Stimulated activated CD8-positive, alpha-beta memory T cell treated with anti-CD3 and anti-CD28 coated beads, Interleukin-15, amount 100 ng/mL, for 1 hour (primary cell): ENCODE data around the gene TMEM187.

Source experiments
- DNase-seq: peaks from one replicate; pipeline ENCODE4 v3.0.0-alpha.2; 2020; ENCODE audit warnings: low read depth

The TMEM187 gene, protein sequence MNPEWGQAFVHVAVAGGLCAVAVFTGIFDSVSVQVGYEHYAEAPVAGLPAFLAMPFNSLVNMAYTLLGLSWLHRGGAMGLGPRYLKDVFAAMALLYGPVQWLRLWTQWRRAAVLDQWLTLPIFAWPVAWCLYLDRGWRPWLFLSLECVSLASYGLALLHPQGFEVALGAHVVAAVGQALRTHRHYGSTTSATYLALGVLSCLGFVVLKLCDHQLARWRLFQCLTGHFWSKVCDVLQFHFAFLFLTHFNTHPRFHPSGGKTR

DNA sequence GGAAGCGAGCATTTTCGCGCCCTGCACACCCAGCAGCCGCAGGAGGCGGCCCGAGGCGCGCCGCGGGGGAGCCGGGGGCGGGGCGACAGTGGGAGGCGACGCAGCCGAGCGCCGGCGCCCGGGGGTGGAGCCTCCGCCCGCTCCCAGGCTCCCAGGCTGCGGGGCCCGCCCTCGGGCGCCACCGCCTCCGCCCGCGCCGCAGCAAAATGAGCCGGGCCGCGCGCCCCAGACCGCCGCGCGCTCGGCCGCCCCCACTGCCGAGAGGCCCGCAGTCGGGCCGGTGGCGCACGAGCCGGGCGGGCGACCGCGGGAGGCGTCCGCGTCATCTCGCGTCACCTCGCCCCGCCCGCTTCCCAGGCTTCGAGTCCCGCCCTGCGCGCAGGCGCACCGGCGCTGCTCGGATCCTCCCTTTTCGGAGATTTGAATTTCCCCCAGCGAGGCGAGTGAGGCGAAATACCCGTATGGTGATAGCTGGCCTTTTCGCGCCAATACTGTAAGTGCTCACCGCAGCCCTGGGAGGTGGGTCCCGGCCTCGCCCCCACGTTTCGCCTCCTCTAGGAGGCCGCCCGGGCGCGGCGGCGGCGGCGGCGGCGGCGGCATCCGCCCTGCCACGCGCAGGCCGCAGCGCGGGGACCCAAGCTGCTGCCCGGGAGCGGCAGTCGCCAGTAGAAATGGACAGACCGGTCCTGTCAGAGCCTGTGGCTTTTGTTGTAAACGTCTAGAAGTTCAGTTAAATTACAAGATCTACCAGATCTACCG, at the start of gene TMEM187:
TSS of gene TMEM187 (plus strand) at position 387 of the 759 bp plus-strand sequence. CDS start 9,309 bp downstream, outside the sequence.
- DNase-seq = peak; percentile 58

DNA sequence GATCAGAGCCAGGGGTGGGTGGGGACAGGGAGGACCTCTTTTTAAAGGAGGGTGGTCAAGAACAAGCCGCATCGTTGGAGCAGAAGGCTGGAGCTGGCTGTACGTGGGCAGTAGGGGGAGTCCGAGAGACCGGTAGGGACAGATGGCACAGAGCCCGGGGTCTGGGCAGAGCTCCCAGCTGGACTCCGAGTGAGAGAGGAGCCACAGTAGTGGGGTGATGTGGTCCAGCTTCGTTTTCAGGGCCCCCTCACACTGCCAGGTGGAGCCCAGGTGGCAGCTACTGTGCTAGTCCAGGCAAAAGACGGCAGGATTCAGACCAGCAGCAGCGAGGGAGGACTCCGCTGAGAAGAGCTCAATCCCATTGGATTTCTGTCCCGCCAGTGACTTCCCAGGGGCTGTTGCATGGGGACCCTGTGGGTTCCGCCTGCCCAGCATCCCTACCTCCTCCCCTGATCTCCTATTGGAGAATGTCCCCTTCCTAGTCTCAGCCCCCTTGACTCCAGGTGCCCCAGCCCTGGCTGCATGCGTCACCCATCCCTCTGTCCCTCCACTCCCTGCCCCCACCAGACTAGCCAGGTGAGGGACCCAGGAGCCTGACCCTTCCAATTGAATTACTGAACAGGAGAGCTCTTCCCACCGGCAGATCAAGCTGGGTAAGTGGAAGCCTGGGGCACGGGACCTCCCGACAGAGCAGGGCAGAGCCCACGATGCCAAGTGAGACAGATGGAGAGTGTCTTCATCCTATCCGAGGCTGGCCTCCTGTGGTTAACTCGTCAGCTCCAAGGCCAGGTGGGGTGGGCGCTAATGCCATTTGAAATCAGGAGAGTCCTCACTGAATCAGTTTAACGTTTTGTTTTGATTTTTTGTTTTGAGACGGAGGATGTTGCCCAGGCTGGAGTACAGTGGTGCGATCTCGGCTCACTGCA, 49.4 kb upstream of the TMEM187 start:
- no peak for DNase-seq

- DNase-seq = no peak
Measured at GRCh38 chrX:153924149-153924861, 48.2 kb upstream of the TMEM187 start.

DNA sequence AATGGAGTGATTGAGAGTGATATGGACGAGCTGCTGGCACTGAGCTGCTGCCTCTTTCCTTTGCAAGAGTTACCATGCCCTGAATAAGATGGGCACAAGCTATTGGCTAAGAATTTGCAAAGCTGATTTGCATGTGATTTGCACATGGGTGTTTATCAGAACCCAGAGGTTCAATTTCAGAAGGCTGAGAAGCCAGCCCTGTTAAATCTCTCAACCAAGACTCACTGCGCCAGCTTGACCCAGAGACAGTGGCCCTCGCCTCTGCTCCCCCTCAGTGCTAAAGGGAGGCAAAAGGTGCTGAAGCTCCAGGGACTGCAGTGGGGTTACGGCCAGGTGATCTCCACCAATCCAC, 47.2 kb upstream of the TMEM187 start:
- DNase-seq = no peak

GRCh38 chrX:153925739-153926551, 46.6 kb upstream of the TMEM187 start, which contains the start of gene ARHGAP4:
TSS of gene ARHGAP4 (minus strand) at chrX:153926264. CDS start at chrX:153926202, 62 bp downstream.
- DNase-seq = no peak

DNA sequence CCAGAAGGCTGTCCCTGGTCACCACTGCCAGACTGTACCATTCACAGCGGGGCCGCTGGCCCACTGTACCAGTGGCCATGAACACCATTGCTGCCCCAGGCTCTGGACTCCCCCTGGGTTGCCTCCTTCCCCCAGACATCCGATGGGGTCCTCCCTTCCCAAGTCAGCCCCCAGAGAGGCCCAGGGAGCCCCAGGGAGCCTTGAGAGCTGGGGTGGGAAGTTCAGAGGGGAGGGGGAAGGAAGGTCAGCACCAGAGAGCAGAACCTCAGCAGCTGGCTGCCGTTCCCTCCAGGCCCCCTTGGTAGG, 46.0 kb upstream of the TMEM187 start:
- DNase-seq = no peak

DNA sequence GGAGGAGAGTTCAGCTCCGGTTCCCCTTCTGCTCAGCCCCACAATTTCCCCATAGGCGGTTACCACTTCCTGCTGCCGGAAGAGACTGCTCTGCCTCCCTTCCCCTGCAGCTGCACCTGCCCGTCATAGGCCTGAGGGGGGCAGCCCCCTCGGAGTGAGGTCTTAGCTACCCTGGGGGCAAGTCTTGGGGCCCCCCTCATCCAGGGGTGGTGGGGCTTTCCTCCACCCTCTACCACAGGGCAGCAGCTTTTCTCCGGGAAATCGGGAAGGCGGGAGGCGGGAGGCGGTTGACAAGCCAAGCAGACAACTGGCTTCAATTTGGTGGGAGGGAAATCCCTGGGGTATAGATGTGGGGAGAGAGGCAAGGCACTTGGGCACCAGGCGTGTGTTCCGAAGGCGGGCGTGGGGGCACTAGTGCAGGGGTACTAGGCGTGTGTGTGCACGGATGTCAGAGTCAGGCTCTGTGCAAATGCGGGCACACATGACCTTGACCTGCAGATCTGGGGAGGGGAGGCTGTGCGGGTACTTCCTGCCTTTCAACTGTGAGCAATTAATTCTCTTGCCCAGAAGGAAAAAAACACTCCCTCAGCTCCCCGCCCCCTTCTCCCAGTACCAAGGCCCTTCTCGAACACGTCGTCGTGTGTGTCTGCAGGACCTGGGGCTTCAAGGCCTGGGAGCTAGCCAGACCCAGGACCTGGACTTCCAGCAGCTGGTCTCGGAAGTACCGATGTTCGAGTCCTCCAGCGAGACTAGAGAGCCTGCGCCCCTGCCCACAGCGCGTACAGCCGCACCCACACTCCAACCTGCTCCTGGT, 45.5 kb upstream of the TMEM187 start:
- DNase-seq = peak; percentile 49

DNA sequence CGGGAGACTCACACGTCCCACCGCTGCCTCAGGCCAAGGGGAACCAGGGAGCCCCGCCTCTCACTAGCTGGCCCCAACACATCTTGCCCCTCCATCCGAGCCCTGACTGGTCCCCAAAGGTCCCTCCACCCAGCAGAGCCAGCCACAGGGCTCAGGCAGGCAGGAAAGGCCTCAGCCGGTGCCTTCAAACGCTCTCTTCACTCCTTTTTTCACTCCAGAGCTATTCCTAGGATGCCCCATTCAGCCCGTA, 45.0 kb upstream of the TMEM187 start:
- no peak for DNase-seq

GRCh38 chrX:153927922-153928760, 44.4 kb upstream of the TMEM187 start:
- peak; percentile 70 for DNase-seq

- no peak for DNase-seq
Measured at GRCh38 chrX:153928846-153929245, 43.7 kb upstream of the TMEM187 start.

- no peak for DNase-seq
Measured at GRCh38 chrX:153929576-153929975, 43.0 kb upstream of the TMEM187 start.

DNA sequence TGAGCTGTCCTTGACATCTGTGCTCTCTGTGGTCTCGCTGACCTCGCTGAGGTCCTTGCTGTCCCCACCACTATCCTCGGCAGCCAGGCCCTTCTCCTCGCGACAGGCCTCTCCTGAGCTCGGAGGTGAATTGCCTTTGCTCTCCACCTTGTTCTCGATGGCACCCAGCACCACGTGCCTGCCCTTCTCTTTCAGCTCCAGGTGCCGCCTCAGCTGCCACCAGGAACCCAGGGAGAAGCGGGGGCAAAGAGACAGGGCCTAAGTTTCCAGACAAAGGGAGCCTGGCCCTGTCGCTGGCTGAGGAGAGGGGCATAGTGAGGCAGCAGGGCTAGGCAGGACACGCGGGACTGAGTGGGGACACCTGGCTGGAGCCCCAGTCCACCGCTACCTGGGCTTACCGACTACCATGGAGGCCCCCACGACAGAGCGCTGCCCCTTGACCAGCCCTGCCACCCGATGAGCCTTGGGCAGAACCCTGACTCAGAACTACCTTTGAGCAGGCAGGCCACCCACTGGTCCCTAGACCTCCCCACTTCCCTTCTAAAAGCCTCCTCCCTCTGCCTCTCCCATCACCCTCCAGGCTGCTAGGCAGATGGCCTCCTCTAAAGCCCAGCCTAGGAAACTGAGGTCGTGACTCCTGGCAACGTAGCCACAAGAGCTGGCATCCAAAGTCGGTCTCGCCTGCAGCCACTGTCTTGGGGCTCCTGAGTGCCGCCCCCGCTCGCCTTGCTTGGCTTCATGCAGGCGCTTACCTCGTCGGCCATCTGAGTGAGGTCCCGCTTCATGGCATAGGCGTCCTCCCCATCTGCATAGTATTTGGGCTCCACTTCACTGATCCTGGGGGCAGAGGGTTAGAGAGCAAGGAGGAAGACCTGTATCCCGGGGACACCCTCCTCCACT, 42.3 kb upstream of the TMEM187 start:
- no peak for DNase-seq

GRCh38 chrX:153931151-153931550, 41.4 kb upstream of the TMEM187 start:
- no peak for DNase-seq

- no peak for DNase-seq
Measured at GRCh38 chrX:153931748-153932147, 40.8 kb upstream of the TMEM187 start.

GRCh38 chrX:153932220-153932915, 40.2 kb upstream of the TMEM187 start:
- no peak for DNase-seq

GRCh38 chrX:153933748-153934147, 38.8 kb upstream of the TMEM187 start:
- no peak for DNase-seq

GRCh38 chrX:153934148-153934761, 38.3 kb upstream of the TMEM187 start:
- DNase-seq = no peak
